Esophagus muscularis mucosa (tissue), 4 donors: Measurements from ENCODE around the gene BBS9. TPM values are rescaled to one million over a fixed set of nuclear protein-coding genes. Genes with fewer than 3 reads are reported as not detected.

Experiments used
- DNase-seq: peaks from one replicate; pipeline ENCODE4 v3.0.0-alpha.2; 2017; ENCODE audit errors: extremely low spot score
- H3K27ac ChIP-seq, 4 donors: fragments of 200-600 bp; sonication (generic); replicated peaks in 1 of 4; 1 replicate in 3 of 4; 2 replicates in 1 of 4; pipeline ENCODE4 v1.5.1; 2016 to 2019; ENCODE audit warnings: mild to moderate bottlenecking in 1 of 4
- H3K27me3 ChIP-seq, 4 donors: fragments of 200-600 bp; sonication (generic); one replicate each; pipeline versions ENCODE4 v1.5.1 to v1.6.0; 2016 to 2019
- H3K36me3 ChIP-seq, 4 donors: fragments of 200-600 bp; sonication (generic); one replicate each; pipeline ENCODE4 v1.5.1; 2016 to 2019
- H3K4me1 ChIP-seq, 4 donors: fragments of 200-600 bp; sonication (generic); one replicate each; pipeline ENCODE4 v1.5.1; 2016 to 2019
- H3K4me3 ChIP-seq, 4 donors: fragments of 200-600 bp; sonication (generic); 1 replicate in 2 of 4; 2 replicates in 2 of 4; pipeline ENCODE4 v1.5.1; 2016 to 2019; ENCODE audit warnings: mild to moderate bottlenecking in 4 of 4, moderate library complexity in 1 of 4
- H3K9me3 ChIP-seq, 4 donors: fragments of 200-600 bp; sonication (generic); 1 replicate in 3 of 4; 2 replicates in 1 of 4; pipeline ENCODE4 v1.5.1; 2016 to 2019
- EP300 ChIP-seq: sonication (generic); formaldehyde crosslinking; IDR thresholded peaks from one replicate; pipeline ENCODE4 v1.6.1; 2017; ENCODE audit warnings: antibody characterized with exemption
- POLR2A ChIP-seq: fragments of 450-650 bp; IDR thresholded peaks from one replicate; pipeline ENCODE4 v1.6.1; 2017; ENCODE audit warnings: antibody characterized with exemption, moderate library complexity, mild to moderate bottlenecking, low read depth
- POLR2AphosphoS5 ChIP-seq, 2 donors: sonication (generic); formaldehyde crosslinking; IDR thresholded peaks; one replicate each; pipeline ENCODE4 v1.6.1; 2017; ENCODE audit warnings: antibody characterized with exemption in 2 of 2
- WGBS: methylation state at CpG from one replicate; pipeline ENCODE4 v1.1.5; 2018; 5-methylcytosine and 5-hydroxymethylcytosine counted together
- intact Hi-C: fragments of 100-400 bp; cut with DNase I; formaldehyde crosslinking; loops from one replicate; pipeline ENCODE4 v1.15.1; 2023
- total RNA-seq, 4 donors: library from RNA; depleted of rRNA; stranded (reverse); fragments of >200 nt; gene quantifications; one replicate each; pipeline versions ENCODE4 v1.1.0 to v1.2.1, GENCODE V29; 2016
- TF ChIP-seq, protein P1 (sequence below), 3 experiments: fragments of 200-600 bp in 2 of 3; fragments of 450-650 bp in 1 of 3; sonication (generic) in 2 of 3; IDR thresholded peaks; one replicate each; pipeline ENCODE4 v1.5.1; 2017 to 2019; ENCODE audit warnings: antibody characterized with exemption in 3 of 3, mild to moderate bottlenecking in 2 of 3, moderate library complexity in 1 of 3

BBS9 gene
- total RNA-seq, 4 donors from 2014 or later = 14.7 to 20.8 (median 16.3) TPM

DNA sequence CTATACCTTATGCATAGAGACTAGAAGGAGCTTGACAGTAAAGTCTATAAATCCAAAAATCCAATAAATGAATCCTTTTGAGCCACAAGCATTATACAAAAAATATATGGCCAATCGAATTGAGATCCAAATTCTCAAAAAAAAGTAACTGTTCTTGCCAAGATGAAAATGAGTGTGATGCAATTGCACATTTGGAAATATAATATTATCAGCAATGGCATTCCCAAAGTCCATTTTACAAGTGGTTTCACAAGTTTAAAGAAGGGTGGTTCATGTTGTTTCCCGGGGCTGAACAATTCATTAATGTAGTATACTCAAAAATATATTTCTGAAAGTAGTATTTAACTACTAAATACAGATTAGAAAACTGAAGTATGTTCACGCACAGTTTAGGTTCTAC is 27.5 kb upstream of the BBS9 start:
- intact Hi-C loops = loop anchor here (10.0 kb wide), 1 partner anchor 297 kb away; no protein-coding TSS in a partner anchor
- TF ChIP-seq EP300 = no peak
- TF ChIP-seq POLR2AphosphoS5 (IDR thresholded peaks at IDR 0.05) = no peak
- no peak for TF ChIP-seq POLR2A
- TF ChIP-seq, protein P1, sequence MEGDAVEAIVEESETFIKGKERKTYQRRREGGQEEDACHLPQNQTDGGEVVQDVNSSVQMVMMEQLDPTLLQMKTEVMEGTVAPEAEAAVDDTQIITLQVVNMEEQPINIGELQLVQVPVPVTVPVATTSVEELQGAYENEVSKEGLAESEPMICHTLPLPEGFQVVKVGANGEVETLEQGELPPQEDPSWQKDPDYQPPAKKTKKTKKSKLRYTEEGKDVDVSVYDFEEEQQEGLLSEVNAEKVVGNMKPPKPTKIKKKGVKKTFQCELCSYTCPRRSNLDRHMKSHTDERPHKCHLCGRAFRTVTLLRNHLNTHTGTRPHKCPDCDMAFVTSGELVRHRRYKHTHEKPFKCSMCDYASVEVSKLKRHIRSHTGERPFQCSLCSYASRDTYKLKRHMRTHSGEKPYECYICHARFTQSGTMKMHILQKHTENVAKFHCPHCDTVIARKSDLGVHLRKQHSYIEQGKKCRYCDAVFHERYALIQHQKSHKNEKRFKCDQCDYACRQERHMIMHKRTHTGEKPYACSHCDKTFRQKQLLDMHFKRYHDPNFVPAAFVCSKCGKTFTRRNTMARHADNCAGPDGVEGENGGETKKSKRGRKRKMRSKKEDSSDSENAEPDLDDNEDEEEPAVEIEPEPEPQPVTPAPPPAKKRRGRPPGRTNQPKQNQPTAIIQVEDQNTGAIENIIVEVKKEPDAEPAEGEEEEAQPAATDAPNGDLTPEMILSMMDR (IDR thresholded peaks at IDR 0.05) = no peak
- Histone ChIP-seq H3K27me3 (no peaks in the 10 kb centered on the region), H3K27ac (no peak overlapping the region), H3K9me3 (no peaks in the 10 kb centered on the region), H3K36me3 (peaks cover 42 to 68% (median 51%) of the 10 kb centered on the region in 4 donors), H3K4me3 (no peak overlapping the region), H3K4me1 (peaks cover 16 to 31% (median 19%) of the 10 kb centered on the region in 4 donors)
- 85% methylated on average over 3 of the region's 3 CpGs for WGBS
- DNase-seq = no peak

DNA sequence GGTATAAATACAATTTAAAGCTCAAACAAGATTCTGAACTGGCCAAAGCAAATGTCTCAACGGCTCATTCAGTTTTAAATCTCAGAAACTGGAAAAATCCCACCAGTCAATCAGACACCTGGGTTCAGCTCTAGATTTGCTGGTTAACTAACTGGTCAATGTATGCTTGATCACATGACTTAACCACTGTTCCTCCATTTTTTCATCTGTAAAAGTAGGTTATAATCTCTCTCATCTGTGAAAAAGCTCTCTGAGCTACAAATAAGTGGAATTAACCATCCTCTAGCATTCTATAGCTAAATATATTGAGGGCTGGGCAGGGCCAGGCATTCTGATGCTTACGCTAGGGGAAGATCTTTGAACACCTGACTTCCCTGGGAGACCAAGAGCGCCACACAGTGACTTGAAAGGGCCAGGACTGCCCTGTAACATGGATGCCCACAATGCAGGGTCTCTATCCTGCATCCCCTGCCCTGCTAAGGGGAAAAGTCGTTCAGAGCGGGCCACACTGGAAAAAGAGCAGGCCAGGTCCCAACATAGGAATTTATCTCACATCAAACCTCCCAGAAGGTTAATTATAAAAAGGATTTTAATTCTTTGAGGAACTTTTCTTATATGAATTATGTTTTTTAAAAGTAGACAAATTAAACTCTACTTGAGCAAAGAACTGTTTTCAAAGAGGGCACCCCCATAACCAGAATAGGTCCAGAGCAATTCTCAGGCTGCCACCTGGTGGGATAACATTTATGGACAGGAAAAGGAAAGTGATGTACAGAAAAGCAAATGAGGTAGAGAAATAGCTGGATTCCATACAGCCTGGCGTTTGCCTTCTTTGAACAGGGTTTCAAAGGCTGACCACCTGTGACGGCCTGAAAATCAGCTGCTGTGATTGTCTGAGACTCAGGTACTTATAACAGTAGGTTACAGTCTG is 22.0 kb upstream of the BBS9 start:
- H3K4me1 ChIP-seq = peaks cover 36 to 44% (median 42%) of the 10 kb centered on the region in 4 donors
- H3K9me3 ChIP-seq = no peaks in the 10 kb centered on the region
- peak overlapping the region; percentile 97 to 99 (median 98) for H3K4me3 ChIP-seq
- DNase-seq = no peak
- peak overlapping the region in 1 of 4 donors; percentile 84 for H3K27ac ChIP-seq
- intact Hi-C loops = loop anchor here (2.0 to 10.0 kb wide), 3 partner anchors 43 to 303 kb away; no protein-coding TSS in a partner anchor
- WGBS = 48% methylated on average over 7 of the region's 7 CpGs
- H3K36me3 ChIP-seq = peaks cover 11 to 13% (median 12%) of the 10 kb centered on the region in 4 donors
- TF ChIP-seq, protein P1 (IDR thresholded peaks at IDR 0.05) = peak; percentile 23 to 29 (median 24)
- TF ChIP-seq EP300 (no peak), POLR2A (no peak), POLR2AphosphoS5 (IDR thresholded peaks at IDR 0.05) (no peak)
- no peaks in the 10 kb centered on the region for H3K27me3 ChIP-seq

DNA sequence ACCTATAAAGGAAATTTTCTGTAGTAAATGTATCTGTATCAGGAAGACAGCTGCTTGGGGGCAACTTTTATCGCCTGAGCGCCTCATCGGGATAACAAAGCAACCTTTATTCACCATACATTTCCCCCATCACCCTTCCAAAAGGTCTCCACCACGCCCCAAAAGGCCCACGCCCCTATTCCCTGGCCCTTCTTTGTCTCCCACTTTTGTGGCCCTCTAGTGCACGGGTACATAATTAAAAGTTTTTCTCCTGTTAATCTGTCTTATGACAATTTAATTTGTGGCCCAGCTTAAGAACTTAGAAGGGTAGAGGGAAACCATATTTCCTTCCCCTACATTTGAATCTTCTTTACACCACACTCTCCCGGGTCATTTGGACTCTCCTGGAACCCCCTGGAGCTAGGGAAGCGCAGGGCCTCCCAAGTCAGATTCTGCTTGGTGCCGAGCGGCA is 20.8 kb upstream of the BBS9 start:
- H3K27ac ChIP-seq = peak overlapping the region; percentile 80 to 89 (median 85)

DNA sequence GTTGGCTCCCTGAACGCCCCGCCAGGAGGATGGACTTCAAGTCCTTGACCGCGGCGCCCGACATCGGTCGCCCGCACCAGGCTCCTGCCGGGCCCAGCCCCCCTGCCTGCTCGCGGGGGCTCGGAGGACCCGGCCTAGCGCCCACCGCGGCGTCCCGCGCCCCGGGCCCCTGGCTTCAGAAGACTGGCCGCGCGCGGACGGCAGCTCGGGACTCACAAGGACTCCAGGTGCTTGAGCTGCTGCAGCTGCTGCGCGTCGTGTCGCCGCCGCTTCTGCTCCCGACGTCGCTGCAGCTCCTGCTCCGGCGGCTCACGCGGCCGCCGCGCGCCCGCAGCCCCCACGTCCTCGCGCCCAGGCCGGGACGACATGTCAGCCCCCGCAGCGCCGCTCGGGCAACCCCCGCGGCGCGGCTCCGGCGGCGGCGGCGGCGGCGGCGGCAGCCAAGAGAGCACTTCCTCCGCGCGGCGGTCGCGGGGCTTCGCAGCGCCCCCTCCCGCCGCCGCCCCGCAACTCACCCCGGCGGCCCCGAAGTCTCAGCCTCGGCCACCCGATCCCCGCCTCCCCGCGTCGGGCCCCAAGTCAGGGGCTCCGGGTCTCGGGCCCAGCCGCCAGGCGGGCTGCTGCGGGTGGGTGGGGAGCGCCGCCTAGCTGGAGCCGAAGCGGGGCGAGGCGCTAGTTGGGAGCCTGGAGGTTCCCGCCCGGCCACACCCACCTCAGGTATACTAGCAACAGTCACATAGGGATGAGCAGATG is 20.2 kb upstream of the BBS9 start, which contains the start of gene RP9:
Gene RP9, minus strand, starts transcription at position 400 of the 753 bp plus-strand sequence. Its CDS starts 32 bp downstream, at position 368.
- Histone ChIP-seq H3K27ac (peak within 1 kb of the TSS; percentile 80 to 89 (median 85)), H3K4me3 (peak within 1 kb of the TSS; percentile 97 to 99 (median 98)), H3K9me3 (no peaks in the 10 kb centered on the region), H3K4me1 (peaks cover 36 to 44% (median 42%) of the 10 kb centered on the region in 4 donors), H3K36me3 (no peaks in the 10 kb centered on the region), H3K27me3 (no peaks in the 10 kb centered on the region)
- intact Hi-C loops = loop anchor here (2.0 to 10.0 kb wide), 3 partner anchors 44 to 304 kb away; no protein-coding TSS in a partner anchor
- no peak for DNase-seq
- TF ChIP-seq POLR2AphosphoS5 (IDR thresholded peaks at IDR 0.05) (no peak), POLR2A (no peak)
- TF ChIP-seq, protein P1 (IDR thresholded peaks at IDR 0.05) = peak; percentile 63 to 75 (median 67)
- 0% methylated on average over 15 of the region's 100 CpGs for WGBS

More for the DNA sequence above, 20.8 kb upstream of the BBS9 start:
- peaks cover 0 to 1% (median under 1%) of the 10 kb centered on the region in 4 donors for H3K36me3 ChIP-seq
- under 1% methylated on average over 10 of the region's 10 CpGs for WGBS
- TF ChIP-seq, protein P1 (IDR thresholded peaks at IDR 0.05) = no peak
- TF ChIP-seq POLR2A (no peak), POLR2AphosphoS5 (IDR thresholded peaks at IDR 0.05) (no peak), EP300 (no peak)
- H3K27me3 ChIP-seq = no peaks in the 10 kb centered on the region
- H3K9me3 ChIP-seq = no peaks in the 10 kb centered on the region
- intact Hi-C loops = loop anchor here (2.0 to 10.0 kb wide), 3 partner anchors 44 to 304 kb away; no protein-coding TSS in a partner anchor
- peaks cover 36 to 44% (median 42%) of the 10 kb centered on the region in 4 donors for H3K4me1 ChIP-seq
- no peak for DNase-seq
- peak overlapping the region; percentile 97 to 99 (median 98) for H3K4me3 ChIP-seq
